RCC 7860 (cell line): ENCODE data around the gene CENPU.
"Not testable (repeated sequence)": the region's sequence is repeated elsewhere in the genome, so short reads cannot be mapped to it uniquely, and the experiment has no call there.

Experiments
- DNase-seq: peaks from one replicate; pipeline ENCODE4 v3.0.0-alpha.2; 2015; ENCODE audit warnings: low spot score
- FAIRE-seq: peaks from 2 replicates; lab custom pipeline; 2012; peaks lifted over from hg19 to GRCh38; lab: Jason Lieb, UNC

The CENPU gene

DNA sequence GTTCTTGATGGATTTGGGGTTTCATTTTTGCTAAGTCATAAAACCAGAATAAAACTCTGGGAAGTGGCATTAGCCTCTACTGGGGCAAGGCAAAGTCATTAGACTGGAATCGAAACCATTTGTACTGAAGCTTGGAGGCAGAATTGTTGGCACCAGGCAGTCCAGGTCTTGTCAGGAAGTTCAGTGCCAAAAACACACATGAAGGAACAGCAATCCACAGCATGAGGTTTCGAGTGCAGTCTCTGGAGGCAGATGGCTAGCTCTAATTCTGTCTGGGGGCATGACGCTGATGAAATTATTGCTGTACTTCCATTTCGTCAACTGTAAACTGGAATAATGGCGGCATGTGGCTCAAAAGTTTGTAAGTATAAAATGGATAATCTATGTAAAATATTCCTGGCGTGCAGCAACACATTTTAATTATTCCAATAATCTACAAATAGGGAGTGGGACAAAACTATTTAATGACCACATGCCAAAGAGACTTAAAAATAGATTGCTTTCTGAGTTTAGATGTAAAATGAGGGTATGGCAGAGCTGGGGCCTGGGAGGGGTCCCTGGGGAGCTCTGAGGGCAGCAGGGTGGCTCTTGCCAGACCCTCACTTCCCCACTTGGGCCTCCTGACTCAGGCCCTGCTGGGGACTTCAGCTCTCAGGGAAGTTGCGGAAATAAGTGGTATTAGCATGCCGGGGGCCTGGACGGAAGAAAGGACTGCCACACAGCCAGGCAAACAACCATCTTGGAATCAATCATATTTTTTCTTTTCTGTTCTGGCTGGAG is 18.8 kb upstream of the CENPU start:
- FAIRE-seq (no peak), DNase-seq (no peak)

DNA sequence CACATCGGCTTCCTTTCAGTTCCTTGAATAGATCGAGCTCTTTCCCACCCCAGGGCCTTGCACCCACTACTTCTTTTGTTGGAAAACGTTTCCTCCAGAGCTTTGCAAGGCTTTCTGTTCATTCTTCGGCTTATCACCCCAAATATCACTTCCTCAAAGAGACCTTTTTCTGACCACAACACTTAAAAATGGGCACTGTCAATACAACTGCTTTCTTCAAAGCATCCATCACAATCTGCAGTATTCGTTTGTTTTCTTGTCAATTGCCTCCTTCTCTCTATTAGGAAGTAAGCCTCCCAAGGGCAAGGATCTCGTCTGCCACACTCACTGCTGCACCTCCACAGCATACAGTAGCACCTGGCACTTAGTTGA is 17.7 kb upstream of the CENPU start:
- FAIRE-seq (no peak), DNase-seq (no peak)

DNA sequence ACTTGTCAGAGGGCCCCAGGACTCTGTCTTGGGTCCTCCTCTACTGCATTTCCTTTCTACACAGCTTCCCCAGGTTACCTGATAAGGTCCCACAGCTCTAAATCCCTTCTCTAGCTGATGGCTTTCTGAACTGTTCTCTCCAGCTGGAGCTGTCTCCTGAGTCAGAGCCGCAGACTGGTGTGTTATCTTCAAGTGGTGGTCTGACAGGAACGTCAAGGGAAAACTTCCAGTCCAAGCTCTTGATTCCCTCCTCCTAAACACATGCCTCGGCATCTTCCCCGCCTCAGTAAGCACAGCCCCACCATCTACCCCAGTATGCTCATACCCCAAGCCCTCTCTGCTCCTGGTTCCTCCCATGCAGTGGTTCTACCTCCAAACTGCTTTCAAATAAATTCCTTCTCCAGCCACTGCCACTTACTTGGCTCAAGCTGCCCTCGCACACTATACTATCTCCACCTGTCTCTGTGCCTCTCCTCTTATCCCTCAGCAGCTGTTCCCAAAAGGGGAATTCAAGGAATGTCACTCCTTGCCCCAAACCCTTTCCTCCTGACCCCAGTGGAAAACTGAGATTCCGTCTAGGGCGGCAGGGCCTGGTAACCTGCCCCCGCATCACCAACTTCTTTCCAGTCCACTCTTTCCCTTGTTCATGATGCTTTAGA is 17.2 kb upstream of the CENPU start:
- DNase-seq (no peak), FAIRE-seq (no peak)

DNA sequence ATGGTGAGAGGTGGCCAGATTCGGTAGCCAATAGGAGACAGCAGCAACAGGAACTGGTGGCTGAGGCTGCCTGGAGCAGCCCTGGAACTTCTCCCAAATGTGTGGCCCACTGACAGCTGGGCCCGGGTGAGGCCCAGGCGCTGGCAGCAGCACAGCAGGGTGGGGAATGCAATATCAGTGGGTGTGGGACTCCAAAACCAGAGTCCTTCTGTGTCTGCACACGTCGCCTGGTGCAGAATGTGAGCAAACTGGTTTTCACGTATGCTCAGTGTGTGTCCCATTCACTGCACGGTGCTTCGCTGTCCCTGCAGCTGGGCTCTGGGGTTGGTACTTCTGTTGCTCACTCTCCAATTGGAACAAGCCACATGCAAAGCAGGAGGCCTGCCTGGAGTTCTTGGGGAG is 14.4 kb upstream of the CENPU start:
- DNase-seq (no peak), FAIRE-seq (no peak)

DNA sequence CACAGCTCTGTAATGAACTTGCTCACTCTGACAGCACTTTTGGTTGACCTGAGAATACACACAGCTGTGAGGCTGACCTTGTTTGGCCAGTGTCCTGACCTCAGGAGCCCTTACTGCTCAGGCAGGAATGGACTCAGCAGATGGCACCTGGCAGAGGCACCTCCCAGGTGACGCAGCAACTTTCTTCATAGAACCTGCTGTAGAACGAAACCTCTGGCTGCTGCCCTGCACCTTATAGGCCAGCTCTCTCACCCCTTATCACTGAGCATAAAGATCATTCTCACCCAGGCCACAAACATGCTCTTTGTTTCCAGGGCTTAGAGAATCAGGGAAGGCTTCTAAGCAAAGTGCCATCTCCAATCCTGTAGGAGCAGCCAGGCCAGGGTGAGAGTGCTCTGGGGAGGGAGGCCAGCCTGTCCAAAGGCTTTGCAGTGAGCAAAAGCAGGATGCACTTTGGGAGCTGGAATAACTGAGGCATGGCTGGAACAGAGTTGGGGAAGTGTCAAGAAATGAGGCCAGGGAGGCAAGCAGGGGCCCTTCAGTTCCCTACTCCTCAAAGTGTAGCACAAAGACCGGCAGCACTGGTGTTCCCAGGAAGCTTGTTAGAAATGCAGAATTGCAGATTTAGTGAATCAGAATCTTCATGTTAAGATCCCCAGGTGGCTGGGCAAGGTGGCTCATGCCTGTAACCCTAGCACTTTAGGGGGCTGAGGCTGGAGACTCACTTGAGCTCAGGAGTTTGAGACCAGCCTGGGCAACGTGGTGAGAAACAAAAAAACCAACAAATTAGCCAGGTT is 13.3 kb upstream of the CENPU start:
- FAIRE-seq = no peak
- DNase-seq = no peak

DNA sequence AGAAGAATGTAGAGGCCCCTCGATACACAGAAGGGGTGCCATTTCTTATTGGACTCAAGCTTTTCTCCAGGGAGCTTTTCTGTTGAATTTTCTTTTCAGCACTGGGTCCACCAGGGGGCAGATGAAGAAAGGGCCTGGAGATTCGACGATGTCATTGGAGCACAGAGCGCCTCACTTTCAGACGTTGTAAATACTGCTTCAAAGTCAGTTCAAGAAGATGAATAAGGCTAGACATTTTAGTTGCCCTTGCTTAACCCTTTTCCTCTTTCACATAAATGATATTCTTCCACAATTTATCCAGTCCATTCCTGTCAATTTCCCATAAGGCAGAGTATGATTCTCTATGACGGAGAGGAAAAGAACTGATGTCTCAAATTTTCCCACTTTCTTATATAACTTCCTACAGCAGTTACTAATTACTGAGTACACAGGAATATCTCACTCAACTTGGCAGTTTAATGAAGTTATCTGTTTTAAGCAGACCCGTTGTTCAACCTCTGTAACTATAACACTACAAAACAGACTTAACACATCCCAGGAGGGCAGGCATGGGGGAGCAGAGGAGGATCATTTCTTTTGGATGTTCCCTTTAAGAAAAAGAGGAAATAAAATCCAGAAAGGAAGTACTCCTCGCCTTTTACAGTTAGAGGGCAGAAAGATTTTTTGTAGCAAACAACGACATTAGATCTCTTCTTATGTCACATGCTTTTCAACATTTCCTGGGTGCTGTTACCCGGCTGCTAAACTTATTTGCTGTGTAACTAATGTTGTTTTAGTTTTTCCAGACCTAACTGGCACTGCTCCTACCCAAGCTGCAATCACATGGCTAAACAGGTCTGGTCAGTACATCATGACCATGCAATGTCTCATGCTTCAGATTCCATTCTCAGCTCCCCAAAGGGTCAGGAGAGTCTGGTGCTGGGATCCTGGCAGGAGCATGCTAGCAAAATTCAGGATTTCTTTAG is 12.2 kb upstream of the CENPU start:
- DNase-seq = peak; percentile 41
- FAIRE-seq = no peak

DNA sequence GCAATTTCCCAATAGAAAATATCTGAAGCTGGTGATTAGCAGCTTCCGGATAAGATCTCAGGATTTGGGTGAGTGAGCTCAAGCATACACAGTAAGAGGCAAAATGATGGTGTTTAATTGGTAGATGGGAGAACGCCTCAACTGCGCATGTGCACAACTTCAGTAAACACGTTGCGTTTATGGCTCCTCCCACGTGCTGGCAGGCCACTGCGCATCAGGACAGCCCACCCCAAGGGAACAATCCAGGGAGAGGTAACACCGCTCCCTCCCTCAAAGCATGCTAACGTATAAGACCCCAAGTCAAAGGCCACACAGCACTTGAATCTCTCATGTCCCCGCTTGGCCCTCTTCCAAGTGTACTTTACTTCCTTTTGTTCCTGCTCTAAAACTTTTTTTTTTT is 10.3 kb upstream of the CENPU start:
- no peak for FAIRE-seq
- DNase-seq = no peak

DNA sequence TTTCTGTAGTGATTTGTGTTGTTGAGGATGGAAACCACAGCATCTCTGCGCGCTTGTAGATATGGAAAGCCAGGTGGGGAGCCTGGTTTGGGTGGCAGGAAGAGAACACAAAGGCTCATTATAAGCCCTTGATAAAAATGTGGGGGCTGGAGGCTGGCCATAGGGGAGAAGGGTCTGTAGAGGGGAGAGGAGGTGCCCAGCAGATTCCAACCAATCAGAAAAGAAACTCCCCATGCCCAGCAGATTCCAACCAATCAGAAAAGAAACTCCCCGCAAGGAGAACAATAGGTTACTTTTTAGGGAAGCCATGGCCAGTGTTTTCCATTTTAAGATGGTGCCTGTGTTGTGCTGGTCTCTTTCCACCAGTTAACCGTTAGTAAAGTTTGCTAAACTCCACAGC is 9.8 kb upstream of the CENPU start:
- FAIRE-seq = no peak

DNA sequence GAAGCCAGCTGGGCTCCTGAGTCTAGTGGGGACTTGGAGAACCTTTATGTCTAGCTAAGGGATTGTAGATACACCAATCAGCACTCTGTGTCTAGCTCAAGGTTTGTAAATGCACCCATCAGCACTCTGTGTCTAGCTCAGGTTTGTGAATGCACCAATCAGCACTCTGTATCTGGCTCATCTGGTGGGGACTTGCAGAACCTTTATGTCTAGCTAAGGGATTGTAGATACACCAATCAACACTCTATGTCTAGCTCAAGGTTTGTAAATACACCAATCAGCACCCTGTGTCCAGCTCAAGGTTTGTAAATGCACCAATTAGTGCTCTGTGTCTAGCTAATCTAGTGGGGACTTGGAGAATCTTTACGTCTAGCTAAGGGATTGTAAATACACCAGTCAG is 7.8 kb upstream of the CENPU start:
- FAIRE-seq, DNase-seq: not testable (repeated sequence)

More for the DNA sequence above, 9.8 kb upstream of the CENPU start:
- no peak for DNase-seq

DNA sequence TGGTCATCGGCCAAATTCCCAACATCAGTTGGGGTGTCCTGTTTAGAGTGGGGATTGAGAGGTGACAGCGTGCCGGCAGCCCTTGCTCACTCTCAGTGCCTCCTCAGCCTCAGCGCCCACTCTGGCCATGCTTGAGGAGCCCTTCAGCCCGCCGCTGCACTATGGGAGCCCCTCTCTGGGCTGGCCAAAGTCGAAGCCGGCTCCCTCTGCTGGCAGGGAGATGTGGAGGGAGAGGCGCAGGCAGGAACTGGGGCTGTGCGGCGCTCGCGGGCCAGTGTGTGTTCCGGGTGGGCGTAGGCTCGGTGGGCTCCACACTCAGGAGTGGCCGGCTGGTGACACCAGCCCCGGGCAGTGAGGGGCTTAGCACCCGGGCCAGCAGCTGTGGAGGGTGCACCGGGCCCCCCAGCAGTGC is 7.1 kb upstream of the CENPU start:
- FAIRE-seq = no peak

DNA sequence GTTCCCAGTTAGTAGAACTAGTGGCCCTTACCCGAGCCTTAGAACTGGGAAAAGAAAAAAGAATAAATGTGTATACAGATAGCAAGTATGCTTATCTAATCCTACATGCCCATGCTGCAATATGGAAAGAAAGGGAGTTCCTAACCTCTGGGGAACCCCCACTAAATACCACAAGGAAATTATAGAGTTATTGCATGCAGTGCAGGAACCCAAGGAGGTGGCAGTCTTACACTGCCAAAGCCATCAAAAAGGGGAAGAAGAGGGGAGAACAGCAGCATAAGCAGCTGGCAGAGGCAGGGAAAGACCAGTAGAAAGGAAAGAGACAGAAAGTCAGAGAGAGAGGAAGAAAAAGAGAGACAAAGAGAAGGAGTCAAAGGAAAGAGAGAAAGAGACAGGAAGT is 5.7 kb upstream of the CENPU start:
- not testable (repeated sequence) for FAIRE-seq, DNase-seq

More for the DNA sequence above, 7.1 kb upstream of the CENPU start:
- no peak for DNase-seq

DNA sequence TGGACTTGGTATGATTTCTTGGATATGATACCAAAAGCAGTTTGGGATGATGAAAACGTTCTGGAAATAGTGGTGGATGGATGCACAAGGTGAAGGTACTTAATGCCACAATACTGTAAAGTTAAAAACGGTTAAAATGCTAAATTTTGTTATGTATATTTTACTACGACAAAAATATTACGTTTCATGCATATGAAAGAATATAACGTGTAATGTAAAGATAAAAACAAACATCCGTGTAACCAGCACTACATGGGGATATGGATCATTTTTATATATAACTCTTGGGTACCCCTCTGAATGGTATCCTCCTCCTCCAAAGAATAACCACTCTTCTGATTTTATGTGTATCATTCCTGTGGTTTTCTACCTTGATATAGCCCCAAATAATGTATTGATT is 862 bp upstream of the CENPU start:
- DNase-seq (no peak), FAIRE-seq (no peak)

DNA sequence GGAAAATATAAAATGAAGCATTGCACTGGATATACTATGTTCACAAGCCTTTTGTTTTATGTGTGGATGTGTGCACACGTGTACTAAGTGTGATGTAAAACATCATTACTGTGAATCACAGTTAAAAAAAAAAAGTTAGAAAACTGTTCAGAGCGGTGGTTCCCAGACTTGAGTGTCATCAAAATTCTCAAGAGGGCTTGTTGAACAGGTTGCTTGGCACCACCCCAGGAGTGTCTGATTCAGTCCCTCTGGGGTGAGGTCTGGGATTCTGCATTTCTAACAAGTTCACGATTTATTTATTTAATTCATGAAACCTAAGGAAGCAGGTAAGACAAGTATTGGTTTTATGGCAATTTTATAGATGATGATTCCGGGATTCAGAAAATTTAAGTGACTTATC is 1.8 kb downstream of the CENPU start:
- DNase-seq (no peak), FAIRE-seq (no peak)

DNA sequence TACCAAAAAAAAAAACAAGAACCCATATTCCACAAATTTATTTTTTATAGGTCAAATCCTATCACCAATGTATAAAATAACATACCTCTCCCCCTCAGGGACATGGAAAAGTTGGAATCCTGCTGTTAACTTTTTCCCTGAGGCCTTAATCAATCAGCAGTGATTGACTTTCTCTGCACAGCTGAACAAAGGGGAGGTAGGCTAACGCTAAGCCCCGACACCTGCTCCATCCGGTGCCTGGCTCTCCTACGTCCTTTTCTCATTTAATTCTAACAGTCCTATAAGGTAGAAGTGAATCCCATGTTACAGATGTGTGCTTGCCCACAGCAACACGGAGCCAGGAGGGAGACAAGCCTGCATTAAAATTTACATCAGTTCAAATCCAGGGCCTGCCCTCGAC is 2.8 kb downstream of the CENPU start:
- FAIRE-seq = no peak
- DNase-seq = no peak

DNA sequence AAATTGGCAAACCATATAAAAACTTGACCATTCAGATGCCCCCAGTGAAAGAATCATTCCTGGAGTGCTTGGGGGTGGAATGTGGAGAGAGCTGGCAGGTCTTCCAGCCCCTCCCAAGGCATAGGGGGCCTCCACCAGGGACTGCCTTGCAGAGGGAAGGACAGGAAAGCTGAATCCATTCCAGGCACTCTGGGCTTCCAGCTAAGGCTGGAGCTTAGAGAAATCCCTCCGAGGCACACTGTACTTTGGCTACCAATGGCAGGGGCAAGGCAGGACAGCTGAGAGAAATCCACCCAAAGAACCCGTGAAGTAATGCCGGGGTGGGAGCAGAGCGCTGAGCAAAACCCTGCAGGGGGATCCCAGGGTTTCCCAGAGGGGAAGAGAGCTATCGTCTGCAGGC is 4.0 kb downstream of the CENPU start:
- FAIRE-seq = no peak
- DNase-seq = no peak

DNA sequence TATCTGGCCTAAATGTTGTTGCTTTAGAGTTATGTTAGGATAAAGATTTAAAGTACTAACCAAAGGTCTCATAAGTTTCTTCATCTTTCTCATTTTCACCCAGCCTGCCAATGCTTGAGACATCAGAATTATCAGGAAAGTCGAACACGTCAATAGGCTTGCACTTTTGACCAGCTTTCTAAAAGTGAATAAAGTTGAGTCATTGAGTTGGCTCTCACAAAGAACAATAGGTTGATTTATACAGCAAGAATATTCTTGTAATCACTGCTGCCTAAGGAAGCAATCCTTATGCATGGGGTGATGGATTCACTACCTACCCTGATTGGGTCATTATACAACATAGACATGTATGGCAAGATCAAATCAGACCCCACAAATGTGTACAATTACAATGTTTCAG is 5.0 kb downstream of the CENPU start:
- FAIRE-seq (no peak), DNase-seq (no peak)

DNA sequence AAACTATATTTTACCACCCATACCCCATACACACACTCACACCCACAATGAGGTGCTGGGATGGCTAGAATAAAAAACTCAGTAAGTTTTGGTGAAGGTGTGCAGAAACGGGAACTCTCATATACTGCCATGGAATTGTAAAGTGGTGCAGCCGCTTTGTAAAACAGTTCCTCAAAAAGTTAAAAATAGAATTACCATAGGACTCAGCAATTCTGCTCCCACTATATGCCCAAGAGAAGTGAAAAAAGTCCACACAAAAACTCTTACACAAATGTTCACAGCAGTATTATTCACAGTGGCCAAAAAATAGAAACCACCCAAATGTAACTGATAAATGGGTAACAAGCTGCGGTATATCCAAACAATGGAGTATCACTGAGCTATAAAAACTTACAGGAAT is 6.5 kb downstream of the CENPU start:
- FAIRE-seq (no peak), DNase-seq (no peak)

DNA sequence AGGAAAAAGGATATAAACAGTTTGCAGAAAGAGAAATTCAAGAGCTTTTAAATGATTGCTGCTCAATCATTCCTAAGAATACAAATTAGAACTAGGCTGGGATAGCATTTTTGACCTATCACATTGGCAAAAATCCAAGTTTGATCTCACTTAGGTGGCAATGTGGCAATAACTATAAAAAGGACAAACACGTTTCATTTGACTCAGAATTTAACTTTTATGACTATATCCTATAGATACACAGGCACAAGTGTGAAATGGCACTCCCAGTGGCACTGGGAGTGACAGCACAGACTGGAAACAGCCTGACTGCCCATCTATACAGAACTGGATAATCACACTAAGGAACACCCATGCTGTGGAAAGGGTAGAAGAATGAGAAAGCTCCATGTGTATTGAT is 11.1 kb downstream of the CENPU start:
- FAIRE-seq = no peak
- DNase-seq = no peak

DNA sequence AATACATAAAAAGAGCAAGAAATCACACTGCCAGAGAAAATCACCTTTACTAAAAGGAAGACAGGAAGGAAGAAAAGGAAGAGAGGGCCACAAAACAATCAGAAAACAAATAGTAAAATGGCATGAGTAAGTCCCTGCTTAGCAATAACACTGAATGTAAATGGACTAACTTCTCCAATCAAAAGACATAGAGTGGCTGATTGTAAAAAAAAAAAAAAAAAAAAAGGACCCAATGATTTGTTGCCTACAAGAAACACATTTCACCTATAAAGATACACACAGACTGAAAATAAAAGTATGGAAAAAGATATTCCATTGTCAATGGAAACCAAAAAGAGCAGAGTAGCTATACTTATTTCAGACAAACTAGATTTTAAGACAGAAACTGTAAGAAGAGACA is 12.6 kb downstream of the CENPU start:
- DNase-seq = no peak
- FAIRE-seq = no peak

DNA sequence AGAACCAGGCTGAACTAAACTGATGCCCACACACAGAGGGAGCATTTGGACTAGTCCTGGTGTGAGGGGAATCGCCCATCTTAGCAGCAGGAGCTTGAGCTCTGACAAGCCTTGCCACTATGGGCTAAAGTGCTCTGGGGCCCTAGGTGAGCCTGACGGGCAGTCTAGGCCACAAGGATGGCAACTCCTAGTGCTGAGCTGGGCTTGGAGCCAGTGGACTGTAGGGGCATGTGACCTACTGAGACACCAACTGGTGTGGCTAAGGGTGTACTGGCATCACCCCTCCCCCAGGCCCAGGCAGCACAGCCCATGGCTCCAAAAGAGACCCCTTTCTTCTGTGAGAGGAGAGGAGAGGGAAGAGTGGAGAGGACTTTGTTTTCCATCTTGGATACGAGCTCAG is 14.5 kb downstream of the CENPU start:
- FAIRE-seq = no peak

DNA sequence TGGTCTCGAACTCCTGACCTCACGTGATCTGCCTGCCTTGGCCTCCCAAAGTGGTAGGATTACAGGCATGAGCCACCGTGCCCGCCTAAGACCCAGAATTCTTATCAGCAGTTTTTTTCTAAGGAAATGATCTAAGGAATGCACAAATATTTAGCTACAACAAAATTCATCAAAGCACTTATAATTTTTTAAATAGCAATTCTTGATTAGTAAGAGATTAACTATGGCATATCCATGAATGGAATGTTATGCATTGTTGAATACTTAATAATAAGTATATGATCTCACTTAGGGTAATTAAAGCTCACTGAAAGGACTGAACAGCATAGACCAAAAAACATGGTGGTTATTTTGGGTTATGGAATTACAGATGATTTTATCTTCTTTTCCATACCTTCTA is 18.4 kb downstream of the CENPU start:
- DNase-seq (no peak), FAIRE-seq (no peak)

More for the DNA sequence above, 14.5 kb downstream of the CENPU start:
- DNase-seq = no peak
